GM12872 (cell line): ENCODE measurements around the gene TJP3.

Experiments
- CTCF ChIP-seq: IDR thresholded peaks from 3 replicates; pipeline ENCODE4 v1.5.1; 2011; ENCODE audit warnings: low read depth, mild to moderate bottlenecking, low read length, moderate library complexity; ENCODE audit not compliant: insufficient read depth

Gene TJP3

GRCh38 chr19:3690551-3691371 is 17.4 kb upstream of the TJP3 start:
- no peak for TF ChIP-seq CTCF

GRCh38 chr19:3691372-3691716 is 16.8 kb upstream of the TJP3 start:
- TF ChIP-seq CTCF, result no peak

DNA sequence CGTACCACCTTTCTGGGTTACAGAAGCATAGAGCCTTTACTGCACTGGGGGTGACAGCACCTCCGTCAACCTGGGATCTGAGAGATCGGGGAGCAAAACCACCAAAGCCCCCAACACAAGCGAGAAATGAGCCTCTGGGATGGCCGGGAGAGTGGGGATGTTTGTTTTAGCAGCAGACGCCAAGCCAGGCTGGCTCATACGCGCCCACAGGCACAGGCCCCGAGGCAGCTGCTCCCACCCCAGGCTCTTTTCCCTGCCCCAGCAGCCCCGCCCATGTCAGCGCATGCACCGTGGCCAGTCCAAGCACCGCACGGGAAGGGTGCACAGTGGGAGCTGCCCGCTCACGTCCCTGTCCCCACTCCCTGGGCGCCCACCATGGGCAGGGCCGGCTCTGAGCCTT is 16.5 kb upstream of the TJP3 start:
- no peak for TF ChIP-seq CTCF

GRCh38 chr19:3692141-3693024 is 15.8 kb upstream of the TJP3 start:
- peak; percentile 85 for TF ChIP-seq CTCF

GRCh38 chr19:3693025-3693925 is 14.9 kb upstream of the TJP3 start:
- no peak for TF ChIP-seq CTCF

GRCh38 chr19:3694361-3695123 is 13.6 kb upstream of the TJP3 start:
- no peak for TF ChIP-seq CTCF
